Stimulated activated CD8-positive, alpha-beta memory T cell treated with anti-CD3 and anti-CD28 coated beads, Interleukin-2, amount 100 ng/mL, for 48 hours (primary cell): ENCODE measurements around the gene PRKAG2.

Experiments used
- DNase-seq, 2 donors: peaks; one replicate each; pipeline ENCODE4 v3.0.0-alpha.2; 2020; ENCODE audit warnings: low read depth in 2 of 2

PRKAG2 gene

GRCh38 chr7:151623766-151624165, 253.1 kb downstream of the PRKAG2 start:
- no peak for DNase-seq

- DNase-seq, result no peak
These were observed 255.0 kb downstream of the PRKAG2 start for GRCh38 chr7:151621961-151622360.

- DNase-seq, result no peak
These were observed 260.3 kb downstream of the PRKAG2 start for GRCh38 chr7:151616443-151617213.

GRCh38 chr7:151615784-151616183, 261.1 kb downstream of the PRKAG2 start:
- no peak for DNase-seq

- DNase-seq, result no peak
These were observed 261.9 kb downstream of the PRKAG2 start for GRCh38 chr7:151615058-151615457.

- DNase-seq, result no peak
These were observed 262.9 kb downstream of the PRKAG2 start for GRCh38 chr7:151614019-151614418.

GRCh38 chr7:151611878-151612277, 265.0 kb downstream of the PRKAG2 start:
- no peak for DNase-seq

- no peak for DNase-seq
These were observed 265.9 kb downstream of the PRKAG2 start for GRCh38 chr7:151611041-151611440.

GRCh38 chr7:151608031-151608551, 268.8 kb downstream of the PRKAG2 start:
- no peak for DNase-seq

GRCh38 chr7:151607464-151607867, 269.4 kb downstream of the PRKAG2 start:
- DNase-seq, result no peak

- no peak for DNase-seq
These were observed 273.0 kb downstream of the PRKAG2 start for GRCh38 chr7:151603951-151604350.

- DNase-seq, result no peak
These were observed 275.2 kb downstream of the PRKAG2 start for GRCh38 chr7:151601521-151602305.

GRCh38 chr7:151600331-151600730, 276.6 kb downstream of the PRKAG2 start:
- DNase-seq, result no peak

GRCh38 chr7:151599401-151600227, 277.3 kb downstream of the PRKAG2 start:
- no peak for DNase-seq

GRCh38 chr7:151597541-151598444, 279.1 kb downstream of the PRKAG2 start:
- DNase-seq, result no peak

GRCh38 chr7:151595702-151596350, 281.1 kb downstream of the PRKAG2 start:
- DNase-seq, result no peak

GRCh38 chr7:151592868-151593486, 283.9 kb downstream of the PRKAG2 start:
- no peak for DNase-seq

GRCh38 chr7:151592330-151592729, 284.6 kb downstream of the PRKAG2 start:
- no peak for DNase-seq

- no peak for DNase-seq
These were observed 285.0 kb downstream of the PRKAG2 start for GRCh38 chr7:151591866-151592265.
